Muscle of leg (tissue), 9 donors: ENCODE results near the gene NUP43. TPM values are rescaled to one million over a fixed set of nuclear protein-coding genes. Genes with fewer than 3 reads are reported as not detected.

Experiments used
- polyA plus RNA-seq, 8 donors: library from polyadenylated mRNA; unstranded; fragments of 120-200 nt; gene quantifications; one replicate each; pipeline versions ENCODE4 v1.2.1 to v1.2.3, GENCODE V29; 2013; ENCODE audit warnings: inconsistent platforms in 1 of 8, low replicate concordance in 1 of 8; ENCODE audit not compliant: insufficient read length in 8 of 8, insufficient read depth in 1 of 8
- total RNA-seq: library from RNA; stranded (reverse); fragments of 120-200 nt; gene quantifications from one replicate; pipeline ENCODE4 v1.2.4, GENCODE V29; 2013

NUP43 gene
- total and polyA plus RNA-seq, 9 donors = 17.5 to 24.9 (median 19.9) TPM

Other genes starting within 250 kb of the NUP43 start
- 36.2 TPM for gene PPIL4, start 200.5 kb downstream of the NUP43 start, total RNA-seq
- 10 to 100 TPM; 26.8 to 37.9 (median 29.8) TPM for gene PPIL4, start 200.5 kb downstream of the NUP43 start, polyA plus RNA-seq
- gene GINM1, start 180.2 kb downstream of the NUP43 start, total RNA-seq = 43.5 TPM
- gene GINM1, start 180.2 kb downstream of the NUP43 start, polyA plus RNA-seq = 10 to 100 TPM; 34.5 to 60.9 (median 47.1) TPM
- 24.1 TPM for gene KATNA1, start 97.8 kb downstream of the NUP43 start, total RNA-seq
- gene KATNA1, start 97.8 kb downstream of the NUP43 start, polyA plus RNA-seq = 10 to 100 TPM; 19.1 to 24.7 (median 21.9) TPM
- 21.8 TPM for gene LATS1, start 28.4 kb downstream of the NUP43 start, total RNA-seq
- 10 to 100 TPM; 11.6 to 21.8 (median 16.7) TPM for gene LATS1, start 28.4 kb downstream of the NUP43 start, polyA plus RNA-seq
- 59.1 TPM for gene PCMT1, start 3.2 kb upstream of the NUP43 start, total RNA-seq
- gene PCMT1, start 3.2 kb upstream of the NUP43 start, polyA plus RNA-seq = 10 to 100 TPM; 64.0 to 77.9 (median 72.9) TPM
- gene LRP11, start 117.8 kb upstream of the NUP43 start, total RNA-seq = 16.0 TPM
- gene LRP11, start 117.8 kb upstream of the NUP43 start, polyA plus RNA-seq = 10 to 100 TPM; 17.0 to 29.5 (median 23.2) TPM
- 0.89 TPM for gene RAET1E, start 151.6 kb upstream of the NUP43 start, total RNA-seq
- gene RAET1E, start 151.6 kb upstream of the NUP43 start, polyA plus RNA-seq = 1 to 10 TPM in 3 of 8 donors, under 1 TPM in 5; 0.35 to 3.4 (median 0.89) TPM
- 0.09 TPM for gene RAET1G, start 176.6 kb upstream of the NUP43 start, total RNA-seq
- under 1 TPM in 7 of 8 donors, not detected in 1; 0.13 to 0.27 (median 0.19) TPM for gene RAET1G, start 176.6 kb upstream of the NUP43 start, polyA plus RNA-seq
- 0.27 TPM for gene ULBP2, start 195.5 kb upstream of the NUP43 start, total RNA-seq
- under 1 TPM in 7 of 8 donors, not detected in 1; 0.23 to 0.53 (median 0.29) TPM for gene ULBP2, start 195.5 kb upstream of the NUP43 start, polyA plus RNA-seq
- gene ULBP1, start 217.4 kb upstream of the NUP43 start, total RNA-seq = 0.13 TPM
- under 1 TPM; 0.25 to 0.71 (median 0.39) TPM for gene ULBP1, start 217.4 kb upstream of the NUP43 start, polyA plus RNA-seq